Dermis lymphatic vessel endothelial cell (primary cell): Measurements from ENCODE around the gene HEY2. TPM values are rescaled to one million over a fixed set of nuclear protein-coding genes. Genes with fewer than 3 reads are reported as not detected.

Experiments used
- total RNA-seq: library from RNA; depleted of rRNA; stranded (reverse); fragments of >200 nt; gene quantifications from 2 replicates; pipeline ENCODE4 v1.2.1, GENCODE V29; 2014

Gene HEY2
- total RNA-seq = under 0.01 and 0.09 TPM in 2 replicates

DNA sequence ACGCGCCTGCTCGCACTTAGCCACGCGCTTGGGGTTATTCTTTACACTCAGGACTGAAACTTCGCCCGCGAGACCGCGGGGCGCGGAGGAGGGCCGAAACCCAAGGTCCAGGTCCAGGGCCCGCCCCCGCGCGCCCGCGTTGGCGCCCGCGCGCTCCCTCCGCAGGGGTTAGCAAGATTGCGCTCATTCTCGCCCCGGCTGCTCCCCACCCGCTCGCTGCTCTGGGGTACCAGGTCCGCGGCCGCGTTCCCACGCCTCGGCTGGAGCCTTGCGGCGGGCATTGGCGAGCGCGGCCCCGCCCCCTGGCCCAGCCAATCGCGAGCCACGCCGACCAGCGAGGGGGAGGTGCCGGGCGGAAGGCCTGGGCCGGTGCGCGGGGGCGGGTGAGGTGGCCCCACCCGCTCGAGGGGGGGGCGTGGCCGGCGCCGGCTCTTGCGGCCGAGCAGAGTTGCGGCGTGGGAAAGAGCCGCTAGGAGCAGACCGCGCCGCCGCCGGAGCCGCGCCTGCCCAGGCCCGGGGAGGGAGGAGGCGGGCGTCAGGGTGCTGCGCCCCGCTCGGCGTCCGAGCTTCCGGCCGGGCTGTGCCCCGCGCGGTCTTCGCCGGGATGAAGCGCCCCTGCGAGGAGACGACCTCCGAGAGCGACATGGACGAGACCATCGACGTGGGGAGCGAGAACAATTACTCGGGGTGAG, at the start of gene HEY2:
Gene HEY2 (plus strand): TSS at position 460 of the 692 bp plus-strand sequence. CDS start 145 bp downstream, at position 605.

DNA sequence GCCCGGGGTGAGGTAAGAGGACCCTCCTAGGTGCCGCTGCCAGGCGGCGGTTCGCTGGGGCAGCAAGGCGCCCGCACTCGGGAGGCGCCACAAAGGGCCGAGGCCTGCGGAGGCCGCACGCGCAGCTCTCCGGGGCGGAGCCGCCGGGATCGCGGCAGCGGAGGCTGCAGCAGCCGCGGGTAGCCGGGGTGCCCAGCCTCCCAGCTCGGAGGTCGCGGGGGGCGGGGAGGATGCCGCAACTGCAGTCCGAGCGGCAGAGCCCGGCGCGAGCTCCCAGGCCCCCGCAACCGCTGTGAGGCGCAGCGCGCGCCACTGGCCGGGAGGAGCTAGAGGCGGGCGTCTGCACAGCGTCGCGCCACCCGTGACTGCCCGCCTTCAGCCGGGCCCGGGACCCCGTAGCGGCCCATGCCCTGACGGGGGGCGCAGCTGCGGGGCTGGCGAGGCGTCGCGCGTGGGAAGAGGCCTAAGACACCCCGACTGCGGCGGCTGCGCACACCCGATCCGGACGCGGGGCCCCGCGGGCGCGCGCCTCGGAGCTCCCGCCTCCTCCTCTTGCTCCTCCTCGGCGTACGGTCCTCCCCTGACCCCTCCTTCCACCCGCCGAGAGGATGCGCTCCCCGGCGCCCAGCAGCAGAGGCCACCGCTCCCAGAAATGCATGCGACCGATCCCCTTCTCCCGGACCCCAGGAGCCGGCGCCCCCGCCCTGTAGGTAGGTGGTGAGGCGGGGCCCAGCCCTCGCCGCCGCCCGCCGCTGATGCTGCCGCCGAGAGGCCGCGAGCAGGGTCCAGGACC, 41.1 kb downstream of the HEY2 start, which contains the start of gene NCOA7:
Gene NCOA7 (plus strand): TSS at position 603 of the 793 bp plus-strand sequence. CDS start 24,395 bp downstream, outside the sequence.

Other genes with a start within 250 kb of the HEY2 start
- gene NCOA7, start 41.3 kb downstream of the HEY2 start, total RNA-seq = 62.8 and 82.1 TPM in 2 replicates
- 15.0 and 19.8 TPM in 2 replicates for gene HINT3, start 207.1 kb downstream of the HEY2 start, total RNA-seq
- 9.6 and 12.4 TPM in 2 replicates for gene TRMT11, start 236.9 kb downstream of the HEY2 start, total RNA-seq